Bronchial epithelial cell (primary cell): ENCODE measurements around the gene CCDC12. TPM values are rescaled to one million over a fixed set of nuclear protein-coding genes. Genes with fewer than 3 reads are reported as not detected.

Experiments
- DNase-seq: peaks from one replicate; pipeline ENCODE4 v3.0.0-alpha.2; 2010; ENCODE audit warnings: low read depth
- FAIRE-seq: peaks from 2 replicates; lab custom pipeline; 2011; peaks lifted over from hg19 to GRCh38; lab: Jason Lieb, UNC
- H3K27me3 ChIP-seq: 2 replicates; pipeline ENCODE4 v1.5.1; 2011; ENCODE audit warnings: low read length; ENCODE audit not compliant: control insufficient read depth, insufficient read depth
- H3K36me3 ChIP-seq: 2 replicates; pipeline ENCODE4 v1.5.1; 2011; ENCODE audit warnings: low read length; ENCODE audit not compliant: control insufficient read depth, insufficient read depth
- H3K4me3 ChIP-seq: 2 replicates; pipeline ENCODE4 v1.5.1; 2011; ENCODE audit warnings: mild to moderate bottlenecking, low read depth, low read length, control low read depth
- CTCF ChIP-seq: IDR thresholded peaks from 2 replicates; pipeline ENCODE4 v1.5.1; 2011; ENCODE audit warnings: mild to moderate bottlenecking, moderate library complexity, low read length, control low read depth, inconsistent platforms; ENCODE audit not compliant: insufficient read depth, severe bottlenecking
- total RNA-seq: library from RNA; depleted of rRNA; stranded (reverse); fragments of >200 nt; gene quantifications from 2 replicates; pipeline ENCODE4 v1.2.1, GENCODE V29; 2014

The CCDC12 gene
- total RNA-seq, 1 donor from 2014 or later: 39.2 TPM

GRCh38 chr3:47014036-47014435 lies 37.5 kb upstream of the CCDC12 start:
- TF ChIP-seq CTCF: no peak
- no peak overlapping the region for H3K4me3 ChIP-seq
- FAIRE-seq (no peak), DNase-seq (no peak)
- H3K27me3 ChIP-seq: no peaks in the 10 kb centered on the region
- H3K36me3 ChIP-seq: no peaks in the 10 kb centered on the region

- H3K36me3 ChIP-seq: peaks cover 3% of the 10 kb centered on the region
- no peak overlapping the region for H3K4me3 ChIP-seq
- TF ChIP-seq CTCF: no peak
- no peaks in the 10 kb centered on the region for H3K27me3 ChIP-seq
- no peak for DNase-seq
- FAIRE-seq: no peak
Observed at GRCh38 chr3:47013231-47013630, 36.7 kb upstream of the CCDC12 start.

- DNase-seq (no peak), FAIRE-seq (no peak)
- H3K4me3 ChIP-seq: no peak overlapping the region
- TF ChIP-seq CTCF: no peak
- H3K27me3 ChIP-seq: no peaks in the 10 kb centered on the region
- H3K36me3 ChIP-seq: peaks cover 8% of the 10 kb centered on the region
Observed at GRCh38 chr3:47012342-47013230, 36.0 kb upstream of the CCDC12 start.

- Histone ChIP-seq H3K4me3 (no peak overlapping the region), H3K36me3 (peaks cover 15% of the 10 kb centered on the region), H3K27me3 (no peaks in the 10 kb centered on the region)
- no peak for TF ChIP-seq CTCF
- FAIRE-seq (no peak), DNase-seq (no peak)
Observed at GRCh38 chr3:47011371-47011770, 34.8 kb upstream of the CCDC12 start.

GRCh38 chr3:47010910-47011309 lies 34.4 kb upstream of the CCDC12 start:
- Histone ChIP-seq H3K4me3 (no peak overlapping the region), H3K36me3 (peaks cover 18% of the 10 kb centered on the region), H3K27me3 (no peaks in the 10 kb centered on the region)
- DNase-seq (no peak), FAIRE-seq (no peak)
- TF ChIP-seq CTCF: no peak
